Measurements from ENCODE around the gene ATP10B. TPM values are rescaled to one million over a fixed set of nuclear protein-coding genes. Genes with fewer than 3 reads are reported as not detected.

ATP10B gene
- total and polyA plus RNA-seq, 2 experiments from 2014 or later: 2.7 to 5.1 TPM

GRCh38 chr5:160851451-160851850 lies 560 bp downstream of the ATP10B start:
- no peaks in the 10 kb centered on the region for H3K4me1 ChIP-seq (ENCODE audit: insufficient read depth)
- no peaks in the 10 kb centered on the region for H3K9me2 ChIP-seq (replicated peaks; ENCODE audit: insufficient read depth)
- peak overlapping the region; percentile 10 for H2AFZ ChIP-seq
- no peak overlapping the region for H3K4me3 ChIP-seq
- H3K79me2 ChIP-seq: no peaks in the 10 kb centered on the region
- H3K9me3 ChIP-seq (ENCODE audit: low read depth): no peaks in the 10 kb centered on the region
- no peak for DNase-seq (ENCODE audit: low spot score)
- no peaks in the 10 kb centered on the region for H3K36me3 ChIP-seq (replicated peaks; ENCODE audit: insufficient read depth, low read depth)
- no peak overlapping the region for H3K4me2 ChIP-seq
- H3K27ac ChIP-seq: no peak overlapping the region
- no peak for TF ChIP-seq EZH2 (IDR thresholded peaks at IDR 0.05; ENCODE audit: borderline replicate concordance)
- no peak for TF ChIP-seq CTCF (IDR thresholded peaks at IDR 0.05; ENCODE audit: poor library complexity)
- TF ChIP-seq EZH2phosphoT487 (IDR thresholded peaks at IDR 0.05; ENCODE audit: low read depth, severe bottlenecking, unreplicated experiment): no peak
- WGBS (ENCODE audit: low lambda C conversion rate, missing lambda C conversion rate): 94% methylated on average over 2 of the region's 2 CpGs
- no peaks in the 10 kb centered on the region for H3K27me3 ChIP-seq
- no peaks in the 10 kb centered on the region for H4K20me1 ChIP-seq (ENCODE audit: insufficient read depth, poor library complexity, severe bottlenecking)

DNA sequence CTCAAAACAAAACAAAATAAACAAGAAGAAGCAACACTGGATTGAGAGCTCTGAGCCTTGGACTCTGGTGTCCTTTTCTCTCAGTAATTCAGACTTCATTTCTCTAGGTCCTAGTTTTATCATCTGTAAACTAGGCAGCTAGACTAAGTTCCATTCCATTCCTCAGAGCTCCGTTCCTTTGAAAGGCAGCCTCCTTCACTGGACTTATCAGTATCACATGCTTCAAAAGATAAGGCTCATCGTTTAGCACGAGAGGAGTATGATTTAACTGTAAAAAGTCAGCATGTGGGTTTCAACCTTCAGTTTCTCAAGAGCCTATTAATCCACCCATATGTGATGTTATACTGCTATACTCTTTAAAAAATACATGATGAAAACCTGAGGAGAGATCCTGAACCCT lies 1.6 kb downstream of the ATP10B start:
- peak overlapping the region; percentile 73 for H3K27ac ChIP-seq
- H3K4me3 ChIP-seq: no peak overlapping the region
- H3K9me2 ChIP-seq (replicated peaks; ENCODE audit: insufficient read depth): no peaks in the 10 kb centered on the region
- no peaks in the 10 kb centered on the region for H3K9me3 ChIP-seq (ENCODE audit: low read depth)
- no peaks in the 10 kb centered on the region for H3K36me3 ChIP-seq (replicated peaks; ENCODE audit: insufficient read depth, low read depth)
- peak; percentile 43 for DNase-seq (ENCODE audit: low spot score)
- no peaks in the 10 kb centered on the region for H4K20me1 ChIP-seq (ENCODE audit: insufficient read depth, poor library complexity, severe bottlenecking)
- no peaks in the 10 kb centered on the region for H3K79me2 ChIP-seq
- H3K27me3 ChIP-seq: no peaks in the 10 kb centered on the region
- no peak overlapping the region for H2AFZ ChIP-seq
- H3K4me1 ChIP-seq (ENCODE audit: insufficient read depth): no peaks in the 10 kb centered on the region
- 14% methylated on average over 3 of the region's 3 CpGs for WGBS (ENCODE audit: low lambda C conversion rate, missing lambda C conversion rate)
- H3K4me2 ChIP-seq: no peak overlapping the region
- no peak for TF ChIP-seq CTCF (IDR thresholded peaks at IDR 0.05; ENCODE audit: poor library complexity)
- no peak for TF ChIP-seq EZH2 (IDR thresholded peaks at IDR 0.05; ENCODE audit: borderline replicate concordance)
- TF ChIP-seq EZH2phosphoT487 (IDR thresholded peaks at IDR 0.05; ENCODE audit: low read depth, severe bottlenecking, unreplicated experiment): no peak

GRCh38 chr5:160847526-160848085 lies 4.4 kb downstream of the ATP10B start:
- no peak for DNase-seq (ENCODE audit: low spot score)
- Histone ChIP-seq H3K4me1 (ENCODE audit: insufficient read depth) (no peaks in the 10 kb centered on the region), H2AFZ (no peak overlapping the region), H3K27ac (no peak overlapping the region), H3K9me2 (replicated peaks; ENCODE audit: insufficient read depth) (no peaks in the 10 kb centered on the region), H3K79me2 (no peaks in the 10 kb centered on the region), H3K4me2 (no peak overlapping the region), H3K4me3 (no peak overlapping the region), H4K20me1 (ENCODE audit: insufficient read depth, poor library complexity, severe bottlenecking) (no peaks in the 10 kb centered on the region), H3K36me3 (replicated peaks; ENCODE audit: insufficient read depth, low read depth) (no peaks in the 10 kb centered on the region), H3K9me3 (ENCODE audit: low read depth) (no peaks in the 10 kb centered on the region), H3K27me3 (no peaks in the 10 kb centered on the region)
- 92% methylated on average over 5 of the region's 5 CpGs for WGBS (ENCODE audit: low lambda C conversion rate, missing lambda C conversion rate)
- no peak for TF ChIP-seq EZH2phosphoT487 (IDR thresholded peaks at IDR 0.05; ENCODE audit: low read depth, severe bottlenecking, unreplicated experiment)
- TF ChIP-seq CTCF (IDR thresholded peaks at IDR 0.05; ENCODE audit: poor library complexity): no peak
- no peak for TF ChIP-seq EZH2 (IDR thresholded peaks at IDR 0.05; ENCODE audit: borderline replicate concordance)

Data from hepatocyte (in vitro differentiated cells).